ENCODE measurements around the gene KRT83.

KRT83 gene

DNA sequence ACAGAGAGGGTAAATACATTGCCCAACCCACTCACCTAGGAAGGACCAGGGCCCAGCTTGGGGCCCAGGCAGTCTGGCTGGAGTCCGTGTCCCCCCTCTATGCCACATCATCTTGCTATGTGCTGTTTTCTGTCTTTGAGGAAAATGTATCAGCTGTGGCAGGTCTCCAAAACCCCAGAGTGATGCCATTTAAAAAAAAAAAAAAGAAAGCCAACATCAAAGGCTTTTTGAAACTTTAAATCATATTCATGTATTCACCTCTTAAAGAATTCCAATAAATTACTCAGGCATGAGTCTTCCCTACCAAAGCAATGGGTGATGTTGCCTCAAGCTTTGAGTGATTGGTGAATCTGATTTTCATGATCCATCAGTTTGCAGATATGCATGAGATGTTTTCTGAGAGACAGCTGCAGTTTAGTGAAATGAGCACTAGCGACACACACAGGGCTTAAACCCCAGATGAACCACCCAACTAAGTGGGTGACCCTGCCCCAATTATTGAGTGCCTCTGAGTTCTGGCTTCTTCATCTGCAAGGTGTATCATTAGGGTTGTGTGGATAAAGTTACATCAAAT, 35.9 kb downstream of the KRT83 start:
- FAIRE-seq = no peak

DNA sequence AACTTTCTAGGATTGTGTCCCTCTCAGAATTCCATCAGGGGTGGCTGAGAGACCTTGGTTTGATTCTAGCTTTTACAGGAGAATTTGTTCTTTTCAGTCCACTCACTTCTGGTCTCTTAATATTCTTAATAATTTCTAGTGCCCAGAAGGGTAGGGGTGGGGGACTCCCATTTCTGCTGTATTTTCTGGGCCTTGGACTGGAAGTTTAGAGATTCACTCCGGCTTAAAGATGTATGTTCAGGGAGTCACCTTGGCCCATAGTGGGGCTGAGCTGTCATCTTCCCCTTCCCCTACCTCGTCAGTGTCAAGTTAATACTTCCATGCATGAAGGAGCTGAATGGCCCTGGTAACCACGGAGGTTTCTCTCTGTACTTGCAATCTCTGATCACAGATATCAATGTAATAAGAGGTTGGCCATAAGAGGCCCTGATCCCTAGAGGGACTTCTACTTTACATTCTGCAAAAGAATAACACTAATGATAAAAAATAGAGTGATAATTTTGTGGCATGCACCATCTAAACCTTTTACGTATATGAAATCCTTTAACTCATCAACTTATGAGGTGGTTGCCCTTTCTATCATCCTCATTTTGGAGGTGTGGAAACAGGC, 36.5 kb downstream of the KRT83 start:
- no peak for FAIRE-seq

DNA sequence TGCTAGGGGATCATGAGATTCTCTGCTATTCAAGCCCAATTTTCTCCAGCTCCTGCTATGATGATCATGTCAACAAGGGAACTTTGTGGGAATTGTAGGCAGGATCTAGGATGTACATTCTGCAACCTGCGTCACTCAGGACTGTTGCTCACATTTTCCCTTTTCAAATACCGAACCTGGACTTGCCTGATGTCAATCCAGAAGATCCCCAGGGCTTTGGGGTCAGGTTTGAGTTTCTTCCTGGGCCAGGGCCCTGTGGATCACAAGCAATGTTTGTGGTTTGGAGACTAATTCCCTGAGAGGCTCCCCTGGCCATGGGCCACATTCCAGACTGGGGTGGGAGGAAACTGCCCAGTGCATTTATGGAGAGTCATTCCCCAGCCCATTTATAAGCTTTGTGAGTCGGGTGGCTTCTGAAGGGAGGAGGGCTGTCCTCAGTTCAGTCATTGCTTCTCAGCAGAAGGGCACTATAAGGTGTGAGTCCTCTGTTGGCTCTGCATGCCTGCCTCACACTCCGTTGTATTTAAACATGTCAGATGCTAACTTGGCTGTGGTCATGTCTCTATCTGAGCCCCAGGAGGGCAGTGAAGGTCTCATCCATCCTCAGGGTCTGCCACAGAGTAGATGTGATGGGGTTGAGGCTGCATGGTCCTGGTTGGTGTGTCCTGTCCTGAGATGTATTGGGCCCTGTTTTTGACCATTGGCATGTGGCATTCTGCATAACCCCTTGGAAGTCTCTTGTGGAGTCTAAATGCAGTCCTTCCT, 40.2 kb downstream of the KRT83 start:
- FAIRE-seq = no peak

DNA sequence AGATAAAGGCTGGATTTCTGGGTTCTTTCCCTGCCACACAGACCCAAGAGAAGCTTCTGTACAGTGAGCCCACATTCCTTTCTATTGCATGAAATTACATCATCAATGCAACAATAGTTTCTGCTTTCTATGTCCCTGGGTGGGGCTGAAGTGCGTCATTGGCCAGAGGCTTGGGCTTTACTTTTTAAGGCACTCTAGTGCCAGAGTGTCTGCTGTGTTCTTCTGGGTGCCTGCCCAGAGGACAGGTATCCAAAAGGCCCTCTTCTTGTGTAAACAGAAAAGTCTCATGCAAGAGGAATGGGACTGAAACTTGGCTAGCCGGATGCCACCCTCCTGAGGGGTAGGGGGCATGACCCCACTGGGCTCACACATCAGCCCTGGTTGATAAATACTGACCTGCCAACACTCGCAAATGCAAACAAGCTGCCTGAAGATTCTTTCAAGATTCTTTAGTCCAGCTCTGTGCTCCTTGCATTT, 40.8 kb downstream of the KRT83 start:
- FAIRE-seq = no peak

DNA sequence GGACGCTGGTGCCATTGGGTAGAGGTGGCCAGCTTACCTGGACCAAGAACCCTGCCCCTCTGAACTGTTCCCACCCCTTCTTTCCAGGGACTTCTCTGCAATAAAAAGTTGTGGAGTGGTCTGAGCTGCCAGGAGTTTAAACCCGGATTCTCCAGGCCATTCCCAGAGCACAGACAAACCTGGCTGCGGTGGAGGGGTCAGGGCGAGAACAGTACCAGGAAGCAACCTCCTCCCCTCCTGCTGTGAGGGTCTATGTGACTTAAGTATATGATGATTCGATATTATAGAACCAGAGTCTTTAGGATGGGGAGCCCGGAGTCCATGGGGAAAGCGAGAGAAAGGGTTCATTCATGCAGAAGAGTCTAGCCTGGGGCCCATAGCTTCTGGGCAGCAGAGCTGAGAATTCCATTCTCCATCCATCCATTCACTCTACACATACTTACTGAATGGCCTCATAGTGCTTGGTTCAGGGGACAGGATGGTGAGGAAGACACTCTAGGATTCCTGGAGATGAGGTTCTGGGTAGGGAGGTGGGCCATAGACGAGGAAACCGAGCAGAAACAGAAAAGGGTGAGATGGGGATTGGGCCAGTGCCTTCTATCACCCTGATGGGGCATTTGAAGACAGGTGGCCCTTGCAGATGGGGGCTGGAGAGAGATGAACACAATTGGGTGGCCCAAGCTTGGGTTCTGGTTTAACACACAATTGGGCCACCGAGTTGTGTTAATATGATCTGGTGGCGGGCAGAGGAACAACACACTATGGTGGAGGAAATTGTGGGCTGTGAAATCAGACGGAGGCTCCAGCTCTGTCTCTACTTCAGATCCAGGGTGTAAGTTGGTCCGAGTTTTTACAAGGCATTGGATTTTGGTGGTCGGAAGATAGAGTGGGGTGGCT, 41.5 kb downstream of the KRT83 start:
- FAIRE-seq = no peak

DNA sequence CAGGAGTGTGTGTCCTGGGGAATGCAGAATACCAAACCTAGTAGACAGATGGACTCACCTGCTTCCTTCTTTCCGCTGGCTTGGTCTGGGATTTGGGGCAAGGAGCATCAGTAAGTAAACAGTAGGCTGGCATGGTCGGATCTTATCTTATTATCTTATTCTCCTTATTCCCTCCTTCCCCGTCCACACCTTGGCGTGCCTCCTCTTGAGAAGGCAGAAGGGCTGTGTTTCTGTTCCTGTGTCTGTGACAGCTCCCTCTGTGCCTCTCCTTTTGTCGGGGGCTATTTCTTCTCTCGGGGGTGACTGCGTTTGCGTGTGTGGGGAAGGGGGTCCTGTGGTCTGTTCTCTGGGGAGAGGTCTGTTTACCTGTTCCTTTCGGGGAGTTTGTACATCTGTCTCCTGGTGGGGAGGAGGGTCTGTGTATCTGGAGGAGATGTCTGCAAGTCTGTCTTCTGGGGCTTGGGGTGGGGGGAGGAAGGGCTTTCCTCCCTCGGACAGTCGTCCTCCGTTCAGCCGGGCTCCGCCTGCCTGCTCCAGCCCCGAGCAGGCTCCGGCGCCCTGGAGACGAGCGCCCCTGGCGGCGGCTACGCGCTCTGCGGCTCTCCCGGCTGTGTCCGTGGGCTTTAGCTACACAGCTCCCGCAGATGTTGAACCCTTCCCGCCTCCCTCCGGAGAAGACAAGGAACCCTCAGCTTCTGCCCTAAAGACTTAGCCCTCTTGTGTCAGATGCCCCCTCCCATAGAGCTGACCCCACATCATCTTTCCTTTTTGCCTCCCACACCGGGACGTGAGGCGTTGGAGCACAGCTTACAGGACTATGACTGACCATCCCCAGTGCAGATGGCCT, 42.4 kb downstream of the KRT83 start:
- FAIRE-seq = no peak

DNA sequence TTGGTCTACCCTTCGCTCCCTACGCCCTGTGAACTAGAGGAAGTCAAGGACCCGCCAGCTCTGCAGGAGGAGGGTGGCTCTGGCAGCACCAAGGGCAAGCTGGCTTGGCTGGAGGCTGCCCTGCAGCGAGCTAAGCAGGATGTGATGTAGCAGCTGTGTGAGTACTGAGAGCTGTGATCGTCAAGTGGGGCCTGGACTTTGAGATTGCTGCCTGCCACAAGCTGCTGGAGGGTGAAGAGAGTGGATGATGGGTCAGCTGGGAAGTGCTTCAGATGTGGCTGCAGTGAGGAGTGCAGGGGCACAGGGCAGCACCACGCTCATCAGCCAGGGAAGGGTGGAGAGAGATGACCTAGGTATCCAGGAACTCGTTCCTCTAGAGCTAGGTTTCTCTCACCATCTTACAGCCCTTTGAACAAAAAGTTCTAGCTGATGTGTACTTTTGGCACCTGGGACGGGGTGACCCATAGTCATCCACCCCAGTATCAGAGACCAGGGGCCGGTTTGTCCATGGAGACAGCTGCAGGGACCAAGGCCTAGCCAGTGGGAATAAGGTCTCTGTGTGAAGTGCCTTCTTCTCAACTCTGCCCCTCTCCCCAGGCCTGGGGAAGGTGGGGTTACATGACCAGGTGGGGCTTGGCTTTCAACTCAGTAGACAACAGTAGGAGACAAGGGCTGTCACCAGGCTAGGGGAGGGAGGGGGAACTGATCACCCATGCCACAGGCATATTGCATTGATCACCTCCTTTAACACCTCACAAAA, 43.5 kb downstream of the KRT83 start:
- FAIRE-seq = no peak

DNA sequence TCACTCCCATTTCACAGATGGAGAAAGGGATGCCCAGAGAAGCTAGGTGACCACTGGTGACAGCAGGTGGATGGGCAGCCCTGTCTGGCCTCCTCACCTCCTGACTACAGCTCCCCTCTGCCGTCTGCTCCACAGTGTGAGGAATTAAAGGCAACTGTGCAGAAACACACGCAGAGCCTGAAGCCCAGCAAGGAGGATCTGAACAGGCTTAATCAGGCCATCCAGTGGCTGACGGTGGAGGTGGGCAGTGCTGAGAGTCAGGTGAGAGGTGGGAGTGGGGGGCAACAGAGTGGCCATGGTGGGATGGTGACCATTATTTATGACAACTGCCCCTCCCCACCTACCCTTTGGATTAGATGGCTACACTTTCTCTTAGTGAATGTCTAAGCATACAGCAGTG, 45.5 kb downstream of the KRT83 start:
- FAIRE-seq = no peak

DNA sequence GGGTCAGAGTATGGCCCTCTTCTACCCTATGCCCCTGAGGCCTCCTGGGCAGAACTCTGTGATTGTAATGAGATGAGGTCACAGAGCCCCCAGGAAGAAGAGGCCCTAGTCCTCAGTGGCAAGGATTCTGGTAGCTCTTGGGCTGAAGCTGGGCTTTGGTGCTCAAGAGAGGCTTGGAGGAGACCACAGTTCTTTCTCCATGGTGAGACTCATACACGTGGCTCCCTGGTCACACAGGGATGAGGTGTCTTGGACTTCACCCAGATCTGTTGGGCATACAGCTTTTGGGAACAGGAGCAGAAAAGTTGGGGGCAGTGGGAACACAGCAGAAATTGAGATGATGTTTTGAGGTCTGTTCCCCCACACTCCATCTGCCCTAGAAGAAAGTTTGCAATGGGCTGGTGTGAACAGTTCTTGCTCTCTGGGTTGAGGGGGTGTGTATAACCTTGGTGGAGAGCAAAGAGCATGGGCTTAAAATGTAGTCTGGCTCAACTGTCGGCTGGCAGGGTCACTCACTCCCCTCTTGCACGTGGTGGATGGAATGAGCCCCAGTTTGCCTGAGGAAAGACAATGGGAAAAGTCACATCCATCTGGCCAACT, 46.6 kb downstream of the KRT83 start, which contains the start of gene KRT86:
KRT86 (plus strand) TSS at position 125 of the 600 bp plus-strand sequence. CDS start 27,272 bp downstream, outside the sequence.
- FAIRE-seq = no peak

DNA sequence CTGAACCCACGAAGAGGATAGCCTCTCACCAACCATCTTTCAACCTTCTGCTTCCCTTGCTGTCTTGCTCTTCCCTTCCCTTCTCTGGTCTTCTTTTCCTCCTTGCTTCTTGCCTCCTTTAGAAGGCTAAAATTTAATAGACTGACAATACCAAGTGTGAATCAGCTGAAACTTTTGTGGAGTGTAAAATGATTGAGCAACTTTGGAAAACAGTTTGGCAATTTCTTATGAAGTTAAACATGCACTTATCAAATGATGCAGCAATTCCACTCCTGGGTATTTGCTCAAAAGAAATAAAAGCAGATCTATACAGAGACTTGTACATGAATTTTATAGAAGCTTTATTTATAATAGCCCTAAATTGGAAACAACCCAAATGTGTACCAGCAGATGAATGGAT, 50.0 kb downstream of the KRT83 start:
- no peak for FAIRE-seq

DNA sequence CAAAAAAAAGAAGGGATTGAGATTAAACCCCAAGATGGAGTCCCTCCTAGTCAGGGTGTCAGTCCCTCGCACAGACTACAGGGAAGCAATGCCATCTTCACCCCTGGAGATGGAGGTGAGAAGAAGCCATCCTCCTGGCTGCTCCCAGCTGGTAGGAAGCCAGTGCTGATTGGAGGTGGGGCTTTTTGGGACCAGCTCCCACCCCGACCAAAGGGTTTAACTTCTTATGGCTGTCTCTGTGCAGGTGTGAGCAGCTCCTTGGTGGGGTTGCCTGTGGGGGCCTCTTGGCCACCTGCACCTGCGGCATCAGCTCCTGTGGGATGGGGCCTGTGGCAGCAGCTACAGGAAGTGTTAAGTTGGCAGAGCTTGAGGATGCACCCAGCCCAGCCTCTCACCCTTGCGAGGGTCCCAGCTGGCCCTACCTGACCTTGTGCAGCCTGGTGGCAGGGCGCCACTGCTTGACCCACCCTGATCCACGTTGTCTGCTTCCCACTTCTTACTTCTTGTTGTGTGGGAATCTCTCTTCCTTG, 50.6 kb downstream of the KRT83 start:
- no peak for FAIRE-seq

DNA sequence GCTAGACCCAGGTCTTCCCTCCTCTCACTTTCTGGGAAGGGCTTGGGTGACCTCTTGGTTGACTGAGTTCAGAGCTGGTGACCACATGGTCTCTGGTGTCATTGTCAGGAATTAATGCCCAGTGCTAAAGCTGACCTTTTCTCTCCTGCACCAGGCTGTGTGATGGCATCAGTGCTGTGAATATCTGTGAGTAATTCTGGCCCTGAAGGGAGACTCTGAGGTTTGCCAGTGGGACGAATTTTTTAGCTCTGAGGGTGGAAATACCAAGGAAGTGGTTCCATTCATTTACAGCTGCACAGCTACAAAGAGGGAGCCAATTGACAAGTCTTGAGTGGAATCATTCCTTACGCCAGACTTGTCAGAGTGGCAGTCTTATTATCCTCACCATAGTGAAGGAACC, 53.0 kb downstream of the KRT83 start:
- FAIRE-seq = no peak

DNA sequence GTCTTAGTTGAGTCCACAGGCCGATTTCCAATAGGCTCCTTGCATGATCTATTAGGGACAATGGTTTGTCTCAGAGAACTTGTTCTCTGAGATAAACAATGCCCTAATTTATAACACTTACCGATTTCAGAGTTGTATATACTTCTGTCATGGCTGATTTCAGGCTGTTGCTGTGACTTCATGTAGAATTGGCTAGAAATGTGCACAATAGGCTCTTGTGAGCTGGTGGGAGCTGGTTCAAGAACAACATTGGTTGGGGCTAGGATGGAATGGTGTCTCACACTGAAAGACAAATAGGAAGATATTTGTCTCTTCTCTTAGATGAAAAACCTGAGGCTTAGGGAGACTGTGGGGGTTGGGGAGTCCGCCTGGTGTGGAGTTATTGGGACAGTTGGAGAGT, 53.5 kb downstream of the KRT83 start:
- no peak for FAIRE-seq

DNA sequence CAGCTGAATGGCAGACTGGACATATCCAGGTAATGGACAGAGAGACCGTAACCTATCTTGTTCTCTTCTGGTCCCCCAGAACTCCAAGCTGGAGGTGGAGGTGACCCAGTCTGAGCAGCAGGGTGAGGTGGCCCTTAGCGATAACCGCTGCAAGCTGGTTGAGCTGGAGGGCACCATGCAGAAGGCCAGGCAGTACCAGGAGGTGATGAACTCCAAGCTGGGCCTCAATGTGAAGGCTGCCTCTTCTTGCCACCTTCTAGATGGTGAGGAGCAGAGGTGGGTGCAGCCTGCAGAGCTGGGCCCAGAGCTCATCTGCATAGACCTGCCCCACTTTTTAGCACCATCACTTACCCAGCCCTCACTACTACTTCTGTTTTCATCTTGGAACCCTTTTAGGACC, 53.9 kb downstream of the KRT83 start:
- no peak for FAIRE-seq

DNA sequence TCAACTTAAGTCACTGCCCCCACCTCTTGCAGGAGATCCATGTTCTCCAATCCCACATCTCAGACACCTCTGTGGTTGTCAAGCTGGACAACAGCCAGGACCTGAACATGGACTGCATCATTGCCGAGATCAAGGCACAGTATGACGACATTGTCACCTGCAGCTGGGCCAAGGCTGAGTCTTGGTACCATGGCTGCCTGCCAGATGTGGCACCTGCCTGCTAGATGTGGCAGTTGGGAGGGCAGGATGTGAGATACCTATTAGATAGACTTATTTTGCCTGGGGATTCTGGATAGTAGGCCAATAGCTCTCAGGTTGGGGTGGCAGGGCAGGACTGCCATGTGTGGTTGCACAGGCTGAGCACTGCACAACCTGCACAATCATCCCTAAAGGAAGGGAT, 54.7 kb downstream of the KRT83 start:
- FAIRE-seq = no peak

DNA sequence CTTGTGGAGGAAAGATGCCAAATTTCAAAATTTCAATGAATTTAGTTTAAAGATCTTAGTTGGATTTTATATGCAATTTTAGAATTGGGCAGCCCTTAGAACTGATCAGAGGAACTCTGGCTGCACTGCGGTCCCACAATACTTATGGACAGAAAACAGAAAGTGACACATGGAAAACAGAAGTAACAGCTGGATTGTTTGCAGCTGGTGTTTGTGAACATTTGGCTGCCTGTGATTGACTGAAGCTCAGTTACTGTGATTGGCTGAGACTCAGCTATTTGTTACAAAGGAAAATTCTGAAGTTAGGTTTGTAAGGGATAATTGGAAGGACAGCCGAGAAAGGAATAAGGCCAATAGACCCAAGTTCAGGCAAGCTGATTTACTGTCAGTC, 56.8 kb downstream of the KRT83 start:
- no peak for FAIRE-seq

Data from A204.1 (cell line).